Common myeloid progenitor, CD34-positive (primary cell): ENCODE measurements around the gene NTHL1.

ENCODE experiments used
- CTCF ChIA-PET: fragments of 350-600 bp; sonication (Branson Sonifier 250); formaldehyde crosslinking; loops from one replicate; lab custom pipeline; 2021; ENCODE audit warnings: antibody characterized with exemption; lab: Charles Lee
- POLR2A ChIA-PET: fragments of 350-600 bp; sonication (Branson Sonifier 250); formaldehyde crosslinking; loops from one replicate; lab custom pipeline; 2021; ENCODE audit warnings: antibody characterized with exemption; lab: Charles Lee
- DNase-seq, 3 donors: peaks; one replicate each; pipeline versions ENCODE4 v3.0.0 to v3.0.0-alpha.2; 2013
- H3K27ac ChIP-seq, 2 experiments: 1 replicate in 1 of 2; 2 replicates in 1 of 2; pipeline ENCODE4 v1.7.0; 2013; ENCODE audit warnings: inconsistent platforms in 2 of 2, low read length in 2 of 2, mild to moderate bottlenecking in 2 of 2, low read depth in 1 of 2, moderate library complexity in 1 of 2; ENCODE audit not compliant: severe bottlenecking in 2 of 2, insufficient read depth in 1 of 2, poor library complexity in 1 of 2
- H3K27me3 ChIP-seq, 5 experiments: replicated peaks in 2 of 5; 1 replicate in 3 of 5; 2 replicates in 2 of 5; pipeline versions ENCODE4 v1.6.1 to v1.7.0; 2013; ENCODE audit warnings: low read length in 4 of 5, mild to moderate bottlenecking in 2 of 5, moderate library complexity in 2 of 5, inconsistent platforms in 1 of 5; ENCODE audit not compliant: insufficient read depth in 5 of 5, control insufficient read depth in 4 of 5
- H3K36me3 ChIP-seq, 4 experiments: 1 replicate in 2 of 4; 2 replicates in 2 of 4; pipeline versions ENCODE4 v1.6.1 to v1.7.0; 2013; ENCODE audit warnings: low read length in 3 of 4, control low read depth in 1 of 4, mild to moderate bottlenecking in 1 of 4; ENCODE audit not compliant: control insufficient read depth in 4 of 4, insufficient read depth in 4 of 4
- H3K4me1 ChIP-seq, 4 experiments: 1 replicate in 3 of 4; 2 replicates in 1 of 4; pipeline versions ENCODE4 v1.6.1 to v1.7.1; 2013; ENCODE audit warnings: low read length in 3 of 4, mild to moderate bottlenecking in 3 of 4, control low read depth in 1 of 4, inconsistent platforms in 1 of 4, moderate library complexity in 1 of 4; ENCODE audit not compliant: control insufficient read depth in 4 of 4, insufficient read depth in 4 of 4; ENCODE audit errors: control extremely low read depth in 1 of 4
- H3K4me3 ChIP-seq, 7 experiments: 1 replicate in 4 of 7; 2 replicates in 3 of 7; pipeline versions ENCODE4 v1.5.1 to v1.7.0; 2013; ENCODE audit warnings: mild to moderate bottlenecking in 7 of 7, low read length in 6 of 7, moderate library complexity in 6 of 7, inconsistent platforms in 2 of 7, low read depth in 2 of 7, control low read depth in 1 of 7; ENCODE audit not compliant: insufficient read depth in 4 of 7, control insufficient read depth in 1 of 7; ENCODE audit errors: extremely low read depth in 1 of 7
- H3K9me3 ChIP-seq, 5 experiments: 1 replicate in 4 of 5; 2 replicates in 1 of 5; pipeline versions ENCODE4 v1.6.1 to v1.7.1; 2013; ENCODE audit warnings: low read length in 4 of 5, mild to moderate bottlenecking in 2 of 5, inconsistent platforms in 1 of 5, low read depth in 1 of 5, moderate library complexity in 1 of 5; ENCODE audit not compliant: control insufficient read depth in 4 of 5, insufficient read depth in 2 of 5; ENCODE audit errors: control extremely low read depth in 1 of 5
- WGBS: methylation state at CpG from one replicate; pipeline ENCODE4 v1.1.5; 2013; ENCODE audit not compliant: insufficient coverage; 5-methylcytosine and 5-hydroxymethylcytosine counted together

NTHL1 gene

GRCh38 chr16:2023092-2024031 lies 24.3 kb downstream of the NTHL1 start:
- 7% methylated on average over 36 of the region's 53 CpGs for WGBS
- Histone ChIP-seq H3K4me1 (peaks cover 0 to 52% (median 38%) of the 10 kb centered on the region in 4 experiments), H3K4me3 (peak overlapping the region; percentile 11 to 74 (median 51)), H3K36me3 (no peaks in the 10 kb centered on the region), H3K9me3 (no peaks in the 10 kb centered on the region), H3K27me3 (peaks cover 0 to 50% (median 9%) of the 10 kb centered on the region in 5 experiments), H3K27ac (no peak overlapping the region)
- POLR2A ChIA-PET = interaction anchor here (0.8 to 1.0 kb wide), 2 partner anchors 130 to 132 kb away, joined by 4 to 8 read pairs; partner anchors contain the start of gene TRAF7
- DNase-seq = peak; percentile 86 to 92 (median 91)
- CTCF ChIA-PET = interaction anchor here (0.7 to 2.6 kb wide), 17 partner anchors 12 to 228 kb away, joined by 3 to 12 read pairs (median 4); partner anchors contain the start of genes ECI1, NTHL1, RAB26 and TSC2

GRCh38 chr16:2022723-2023091 lies 24.9 kb downstream of the NTHL1 start:
- Histone ChIP-seq H3K9me3 (no peaks in the 10 kb centered on the region), H3K27me3 (peaks cover 0 to 43% (median 10%) of the 10 kb centered on the region in 5 experiments), H3K36me3 (no peaks in the 10 kb centered on the region), H3K4me1 (peaks cover 0 to 51% (median 38%) of the 10 kb centered on the region in 4 experiments), H3K27ac (no peak overlapping the region), H3K4me3 (peak overlapping the region in 6 of 7 experiments; percentile 38 to 74 (median 56))
- ChIA-PET CTCF (interaction anchor here (0.7 to 2.6 kb wide), 16 partner anchors 11 to 235 kb away, joined by 3 to 12 read pairs (median 4); partner anchors contain the start of genes ECI1, NTHL1, RAB26 and TSC2), POLR2A (interaction anchor here (0.8 to 1.0 kb wide), 2 partner anchors 131 to 133 kb away, joined by 4 to 8 read pairs; partner anchors contain the start of gene TRAF7)
- peak in 2 of 3 donors; percentile 54 to 56 for DNase-seq
- 3% methylated on average over 9 of the region's 14 CpGs for WGBS

- WGBS = 1% methylated on average over 89 of the region's 96 CpGs
- CTCF ChIA-PET = interaction anchor here (1.1 to 2.7 kb wide), 7 partner anchors 12 to 127 kb away, joined by 3 to 16 read pairs (median 5); partner anchors contain the start of genes NTHL1 and TSC2
- no peaks in the 10 kb centered on the region for H3K9me3 ChIP-seq
- POLR2A ChIA-PET = interaction anchor here (1.0 kb wide), 1 partner anchor 55 kb away, joined by 5 read pairs; the partner anchor contains the start of gene RPS2
- DNase-seq = peak in 2 of 3 donors; percentile 55 to 71
- no peak overlapping the region for H3K27ac ChIP-seq
- H3K4me3 ChIP-seq = peak overlapping the region in 5 of 7 experiments; percentile 0 to 54 (median 36)
- H3K27me3 ChIP-seq = peaks cover 0 to 29% (median 7%) of the 10 kb centered on the region in 5 experiments
- H3K36me3 ChIP-seq = no peaks in the 10 kb centered on the region
- peaks cover 0 to 37% (median 31%) of the 10 kb centered on the region in 4 experiments for H3K4me1 ChIP-seq
Observed at GRCh38 chr16:2019921-2020831, 27.5 kb downstream of the NTHL1 start.

- DNase-seq = peak in 2 of 3 donors; percentile 69 to 71
- Histone ChIP-seq H3K27ac (no peak within 1 kb of the TSS), H3K4me1 (peaks cover 0 to 37% (median 31%) of the 10 kb centered on the region in 4 experiments), H3K27me3 (peaks cover 0 to 29% (median 7%) of the 10 kb centered on the region in 5 experiments), H3K9me3 (no peaks in the 10 kb centered on the region), H3K4me3 (peak within 1 kb of the TSS in 5 of 7 experiments; percentile 0 to 54 (median 36)), H3K36me3 (no peaks in the 10 kb centered on the region)
- 1% methylated on average over 26 of the region's 33 CpGs for WGBS
- ChIA-PET POLR2A (no interaction called here), CTCF (interaction anchor here (1.2 to 2.7 kb wide), 6 partner anchors 12 to 128 kb away, joined by 4 to 16 read pairs (median 6); partner anchors contain the start of genes NTHL1 and TSC2)
Observed at GRCh38 chr16:2019518-2019920, 28.1 kb downstream of the NTHL1 start, which contains the start of gene NPW. NPW (plus strand) TSS chr16:2019785.

- Histone ChIP-seq H3K36me3 (no peaks in the 10 kb centered on the region), H3K4me1 (peaks cover 0 to 19% (median 15%) of the 10 kb centered on the region in 4 experiments), H3K27me3 (peaks cover 0 to 29% (median 7%) of the 10 kb centered on the region in 5 experiments), H3K9me3 (no peaks in the 10 kb centered on the region), H3K4me3 (no peak overlapping the region), H3K27ac (no peak overlapping the region)
- peak in 2 of 3 donors; percentile 28 to 36 for DNase-seq
- WGBS = 41% methylated on average over 6 of the region's 13 CpGs
- ChIA-PET CTCF (interaction anchor here (0.8 to 1.3 kb wide), 6 partner anchors 9 to 131 kb away, joined by 3 to 6 read pairs (median 4); no protein-coding TSS in a partner anchor), POLR2A (no interaction called here)
Observed at GRCh38 chr16:2016407-2016922, 31.2 kb downstream of the NTHL1 start.

GRCh38 chr16:2015947-2016208 lies 31.8 kb downstream of the NTHL1 start:
- 95% methylated on average over 6 of the region's 7 CpGs for WGBS
- H3K27ac ChIP-seq = no peak overlapping the region

More at GRCh38 chr16:2015947-2016208, 31.8 kb downstream of the NTHL1 start:
- Histone ChIP-seq H3K27me3 (peaks cover 0 to 25% (median 7%) of the 10 kb centered on the region in 5 experiments), H3K4me3 (no peak overlapping the region), H3K36me3 (no peaks in the 10 kb centered on the region), H3K9me3 (no peaks in the 10 kb centered on the region), H3K4me1 (peaks cover 0 to 19% (median 15%) of the 10 kb centered on the region in 4 experiments)
- ChIA-PET CTCF (interaction anchor here (0.9 to 1.3 kb wide), 4 partner anchors 9 to 132 kb away, joined by 3 to 6 read pairs (median 6); no protein-coding TSS in a partner anchor), POLR2A (no interaction called here)
- DNase-seq = no peak
